HCT116 (cell line): Measurements from ENCODE around the gene SLC25A29. TPM values are rescaled to one million over a fixed set of nuclear protein-coding genes. Genes with fewer than 3 reads are reported as not detected.

Source experiments
- ATAC-seq: fragments of 200-7000 bp; cut with Tn5 transposase; 2 replicates; pipeline ENCODE4 v1.9.1; 2020; ENCODE audit warnings: mild to moderate bottlenecking, moderate library complexity
- BruUV-seq: library from RNA; stranded (reverse); fragments of 400-500 nt; replicated peaks from 2 replicates; lab custom pipeline; 2021; lab: Mats Ljungman, UMichigan
- CTCF ChIA-PET: fragments of 300-600 bp; sonication (Branson Sonifier 250); formaldehyde crosslinking; loops from one replicate; lab custom pipeline; 2021; ENCODE audit warnings: antibody characterized with exemption; lab: Charles Lee
- POLR2A ChIA-PET: fragments of 300-600, 350-600 bp; sonication (Branson Sonifier 250); formaldehyde crosslinking; loops from one replicate; lab custom pipeline; 2021; ENCODE audit warnings: antibody characterized with exemption; lab: Charles Lee
- RAD21 ChIA-PET, 2 experiments: fragments of 300-600 bp; sonication (Branson Sonifier 250); formaldehyde crosslinking; loops; one replicate each; lab custom pipeline; 2023; ENCODE audit warnings: low total read pairs in 2 of 2; ENCODE audit not compliant: uncharacterized antibody in 2 of 2, unreplicated experiment in 2 of 2, low non-redundant PET in 1 of 2; lab: Charles Lee
- DNase-seq: peaks from one replicate; pipeline ENCODE4 v3.0.0-alpha.2; 2010; ENCODE audit warnings: low read depth, low spot score
- H2AFZ ChIP-seq: fragments of 200-600 bp; shearing (Covaris generic), sonication (generic); 2 replicates; pipeline ENCODE4 v1.6.1; 2017; ENCODE audit warnings: low read depth, mixed run types, mixed read lengths, antibody characterized with exemption, low read length; ENCODE audit not compliant: poor library complexity, severe bottlenecking
- H3K27ac ChIP-seq: 2 replicates; pipeline ENCODE4 v1.5.1; 2012; ENCODE audit warnings: low read depth, low read length
- H3K27me3 ChIP-seq: fragments of 200-600 bp; sonication (generic); 2 replicates; pipeline ENCODE4 v1.6.1; 2016; ENCODE audit warnings: mixed run types, low read length, mixed read lengths; ENCODE audit not compliant: insufficient read depth
- H3K36me3 ChIP-seq, 2 experiments: fragments of 200-500 bp in 1 of 2; fragments of 200-600 bp in 1 of 2; sonication (Bioruptor generic) in 1 of 2; sonication (generic) in 1 of 2; 2 replicates each; pipeline versions ENCODE4 v1.5.1 to v1.6.1; 2014 to 2016; ENCODE audit warnings: low read length in 2 of 2, inconsistent platforms in 1 of 2, mixed read lengths in 1 of 2, mixed run types in 1 of 2; ENCODE audit not compliant: insufficient read depth in 2 of 2, control insufficient read depth in 1 of 2
- H3K4me1 ChIP-seq, 2 experiments: fragments of 200-600 bp in 1 of 2; sonication (generic) in 1 of 2; 2 replicates each; pipeline versions ENCODE4 v1.5.1 to v1.6.1; 2012 to 2017; ENCODE audit warnings: low read length in 2 of 2, inconsistent platforms in 1 of 2, mild to moderate bottlenecking in 1 of 2, mixed read lengths in 1 of 2, mixed run types in 1 of 2, moderate library complexity in 1 of 2; ENCODE audit not compliant: insufficient read depth in 2 of 2, control insufficient read depth in 1 of 2
- H3K4me2 ChIP-seq: fragments of 200-600 bp; sonication (generic); 2 replicates; pipeline ENCODE4 v1.6.1; 2017; ENCODE audit warnings: mixed run types, low read length, mixed read lengths
- H3K4me3 ChIP-seq, 2 experiments: fragments of 200-600 bp in 1 of 2; sonication (generic) in 1 of 2; replicated peaks in 1 of 2; 2 replicates each; pipeline ENCODE4 v1.5.1; 2011 to 2016; ENCODE audit warnings: low read length in 2 of 2, control low read depth in 1 of 2, low read depth in 1 of 2, mild to moderate bottlenecking in 1 of 2, mixed read lengths in 1 of 2, mixed run types in 1 of 2
- H3K79me2 ChIP-seq: fragments of 200-600 bp; sonication (generic); 2 replicates; pipeline ENCODE4 v1.6.1; 2017; ENCODE audit warnings: mild to moderate bottlenecking, mixed run types, low read length, moderate library complexity, mixed read lengths; ENCODE audit not compliant: insufficient read depth
- H3K9ac ChIP-seq: fragments of 200-600 bp; sonication (generic); 2 replicates; pipeline ENCODE4 v1.6.1; 2016; ENCODE audit warnings: low read length, mixed read lengths
- H3K9me2 ChIP-seq: fragments of 200-600 bp; sonication (generic), shearing (Covaris generic); 2 replicates; pipeline ENCODE4 v1.6.1; 2017; ENCODE audit warnings: mixed run types, mild to moderate bottlenecking, moderate library complexity; ENCODE audit not compliant: insufficient read depth
- H3K9me3 ChIP-seq, 2 experiments: fragments of 200-500 bp in 1 of 2; fragments of 200-600 bp in 1 of 2; sonication (Bioruptor generic) in 1 of 2; sonication (generic) in 1 of 2; 2 replicates each; pipeline ENCODE4 v1.6.1; 2014 to 2017; ENCODE audit warnings: low read length in 2 of 2, mixed read lengths in 2 of 2, inconsistent platforms in 1 of 2, low read depth in 1 of 2, mild to moderate bottlenecking in 1 of 2, mixed run types in 1 of 2, moderate library complexity in 1 of 2; ENCODE audit not compliant: control insufficient read depth in 1 of 2, insufficient read depth in 1 of 2
- H4K20me1 ChIP-seq: fragments of 200-600 bp; sonication (generic), shearing (Covaris generic); 2 replicates; pipeline ENCODE4 v1.6.1; 2017; ENCODE audit warnings: mixed run types, mild to moderate bottlenecking, moderate library complexity; ENCODE audit not compliant: insufficient read depth
- CBX3 ChIP-seq: IDR thresholded peaks from 2 replicates; pipeline ENCODE4 v1.6.1; 2012; ENCODE audit warnings: low read depth
- EGR1 ChIP-seq: IDR thresholded peaks from 2 replicates; pipeline ENCODE4 v1.6.1; 2012; ENCODE audit warnings: low read depth
- ELF1 ChIP-seq: IDR thresholded peaks from 2 replicates; pipeline ENCODE4 v1.6.1; 2012; ENCODE audit warnings: low read depth, borderline replicate concordance
- EZH2 ChIP-seq: fragments of 200-600 bp; sonication (generic); IDR thresholded peaks from 2 replicates; pipeline ENCODE4 v1.6.1; 2017; ENCODE audit warnings: antibody characterized with exemption, mixed run types
- EZH2phosphoT487 ChIP-seq: fragments of 200-600 bp; IDR thresholded peaks from 2 replicates; pipeline ENCODE4 v1.6.1; 2018; ENCODE audit warnings: antibody characterized with exemption, borderline replicate concordance
- POLR2A ChIP-seq: IDR thresholded peaks from 2 replicates; pipeline ENCODE4 v1.7.0; 2011; ENCODE audit warnings: borderline replicate concordance; ENCODE audit not compliant: insufficient read depth, insufficient read length; ENCODE audit errors: extremely low read depth
- RAD21 ChIP-seq: IDR thresholded peaks from 2 replicates; pipeline ENCODE4 v1.6.1; 2012; ENCODE audit warnings: low read depth, mild to moderate bottlenecking
- SP1 ChIP-seq: IDR thresholded peaks from 2 replicates; pipeline ENCODE4 v1.6.1; 2012; ENCODE audit warnings: low read depth
- SRF ChIP-seq: IDR thresholded peaks from 2 replicates; pipeline ENCODE4 v1.6.1; 2012; ENCODE audit warnings: low read depth
- TCF7L2 ChIP-seq: IDR thresholded peaks from 2 replicates; pipeline ENCODE4 v1.7.0; 2011; ENCODE audit warnings: borderline replicate concordance, inconsistent platforms; ENCODE audit not compliant: insufficient read depth, insufficient read length; ENCODE audit errors: extremely low read depth
- YY1 ChIP-seq: IDR thresholded peaks from 2 replicates; pipeline ENCODE4 v1.6.1; 2011; ENCODE audit warnings: low read length, low read depth, moderate library complexity, mild to moderate bottlenecking; ENCODE audit not compliant: insufficient replicate concordance; ENCODE audit errors: extremely low read depth
- ZNF274 ChIP-seq: fragments of 200-500 bp; sonication (Bioruptor generic); IDR thresholded peaks from 2 replicates; pipeline ENCODE4 v1.6.1; 2014; ENCODE audit warnings: mild to moderate bottlenecking, low read depth, low read length, inconsistent platforms
- intact Hi-C: fragments of 100-400 bp; cut with micrococcal nuclease; formaldehyde crosslinking; loops from 2 replicates; pipeline ENCODE4 v1.10.0; 2022
- total RNA-seq: library from RNA; stranded (reverse); gene quantifications from one replicate; pipeline ENCODE4 v1.2.1, GENCODE V29; 2021; ENCODE audit not compliant: unreplicated experiment
- TF ChIP-seq, protein P1 (sequence below): IDR thresholded peaks from 2 replicates; pipeline ENCODE4 v1.6.1; 2012; ENCODE audit warnings: low read depth
- TF ChIP-seq, protein P2 (sequence below): IDR thresholded peaks from 2 replicates; pipeline ENCODE4 v1.6.1; 2011; ENCODE audit warnings: mild to moderate bottlenecking, low read length, moderate library complexity; ENCODE audit not compliant: insufficient replicate concordance; ENCODE audit errors: extremely low read depth
- TF ChIP-seq, protein P3 (sequence below): IDR thresholded peaks from 2 replicates; pipeline ENCODE4 v1.6.1; 2012

Gene SLC25A29
- total RNA-seq, 1 experiment from 2014 or later, result 38.7 TPM

- ChIA-PET RAD21 (no interaction called here), CTCF (no interaction called here), POLR2A (no interaction called here)
- Histone ChIP-seq H2AFZ (no peak overlapping the region), H3K9ac (no peak overlapping the region), H3K9me2 (no peaks in the 10 kb centered on the region), H3K9me3 (no peaks in the 10 kb centered on the region), H3K27ac (no peak overlapping the region), H3K79me2 (no peaks in the 10 kb centered on the region), H3K36me3 (peaks cover 0 to 3% of the 10 kb centered on the region in 2 experiments; a peak in 1 of 4 replicates), H3K27me3 (no peaks in the 10 kb centered on the region), H3K4me2 (no peak overlapping the region), H4K20me1 (no peaks in the 10 kb centered on the region), H3K4me1 (no peaks in the 10 kb centered on the region), H3K4me3 (no peak overlapping the region)
- TF ChIP-seq RAD21 (no peak), POLR2A (no peak), EZH2phosphoT487 (no peak), CBX3 (no peak), EGR1 (no peak), SP1 (no peak), SRF (no peak)
- intact Hi-C loops, result no loop called here
- no TSS peak for BruUV-seq
- no peak for DNase-seq
- ATAC-seq, result no peak
Measured at GRCh38 chr14:100292776-100293461, 13.3 kb downstream of the SLC25A29 start.

DNA sequence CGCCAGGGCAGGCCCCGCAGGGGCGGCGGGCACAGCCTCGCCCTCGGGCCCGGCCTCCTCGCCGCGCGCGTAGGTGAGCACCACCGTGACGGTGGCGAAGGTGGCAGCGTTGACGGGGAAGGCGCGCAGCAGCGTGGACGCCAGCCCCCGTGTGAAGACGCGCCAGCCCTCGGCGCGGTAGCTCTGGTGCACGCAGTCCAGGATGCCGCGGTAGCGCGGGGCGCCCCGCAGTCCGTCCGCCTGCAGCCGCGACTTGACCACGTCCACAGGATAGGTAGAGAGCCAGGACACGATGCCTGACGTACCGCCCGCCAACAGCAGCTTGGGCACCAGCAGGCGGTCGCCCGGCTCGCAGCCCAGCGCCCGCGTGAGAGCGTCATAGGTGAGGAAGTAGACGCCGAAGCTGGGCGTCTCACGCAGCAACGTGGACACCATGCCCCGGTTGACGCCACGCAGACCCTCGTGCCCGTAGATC lies 13.9 kb downstream of the SLC25A29 start:
- no peaks in the 10 kb centered on the region for H3K79me2 ChIP-seq
- ChIA-PET CTCF (no interaction called here), RAD21 (no interaction called here), POLR2A (no interaction called here)
- no peak overlapping the region for H3K27ac ChIP-seq
- H3K4me1 ChIP-seq, result no peaks in the 10 kb centered on the region
- no peak for ATAC-seq
- no peak overlapping the region for H3K4me3 ChIP-seq
- peaks cover 0 to 3% of the 10 kb centered on the region in 2 experiments; a peak in 1 of 4 replicates for H3K36me3 ChIP-seq
- no TSS peak for BruUV-seq
- DNase-seq, result no peak
- no peak overlapping the region for H3K9ac ChIP-seq
- intact Hi-C loops, result no loop called here
- no peak overlapping the region for H2AFZ ChIP-seq
- no peaks in the 10 kb centered on the region for H3K27me3 ChIP-seq
- H3K9me3 ChIP-seq, result no peaks in the 10 kb centered on the region
- no peaks in the 10 kb centered on the region for H3K9me2 ChIP-seq
- no peak overlapping the region for H3K4me2 ChIP-seq
- H4K20me1 ChIP-seq, result no peaks in the 10 kb centered on the region
- TF ChIP-seq CBX3 (no peak), EZH2 (no peak), ELF1 (no peak), ZNF274 (no peak), YY1 (no peak), POLR2A (no peak), TCF7L2 (no peak)
- TF ChIP-seq, protein P1, sequence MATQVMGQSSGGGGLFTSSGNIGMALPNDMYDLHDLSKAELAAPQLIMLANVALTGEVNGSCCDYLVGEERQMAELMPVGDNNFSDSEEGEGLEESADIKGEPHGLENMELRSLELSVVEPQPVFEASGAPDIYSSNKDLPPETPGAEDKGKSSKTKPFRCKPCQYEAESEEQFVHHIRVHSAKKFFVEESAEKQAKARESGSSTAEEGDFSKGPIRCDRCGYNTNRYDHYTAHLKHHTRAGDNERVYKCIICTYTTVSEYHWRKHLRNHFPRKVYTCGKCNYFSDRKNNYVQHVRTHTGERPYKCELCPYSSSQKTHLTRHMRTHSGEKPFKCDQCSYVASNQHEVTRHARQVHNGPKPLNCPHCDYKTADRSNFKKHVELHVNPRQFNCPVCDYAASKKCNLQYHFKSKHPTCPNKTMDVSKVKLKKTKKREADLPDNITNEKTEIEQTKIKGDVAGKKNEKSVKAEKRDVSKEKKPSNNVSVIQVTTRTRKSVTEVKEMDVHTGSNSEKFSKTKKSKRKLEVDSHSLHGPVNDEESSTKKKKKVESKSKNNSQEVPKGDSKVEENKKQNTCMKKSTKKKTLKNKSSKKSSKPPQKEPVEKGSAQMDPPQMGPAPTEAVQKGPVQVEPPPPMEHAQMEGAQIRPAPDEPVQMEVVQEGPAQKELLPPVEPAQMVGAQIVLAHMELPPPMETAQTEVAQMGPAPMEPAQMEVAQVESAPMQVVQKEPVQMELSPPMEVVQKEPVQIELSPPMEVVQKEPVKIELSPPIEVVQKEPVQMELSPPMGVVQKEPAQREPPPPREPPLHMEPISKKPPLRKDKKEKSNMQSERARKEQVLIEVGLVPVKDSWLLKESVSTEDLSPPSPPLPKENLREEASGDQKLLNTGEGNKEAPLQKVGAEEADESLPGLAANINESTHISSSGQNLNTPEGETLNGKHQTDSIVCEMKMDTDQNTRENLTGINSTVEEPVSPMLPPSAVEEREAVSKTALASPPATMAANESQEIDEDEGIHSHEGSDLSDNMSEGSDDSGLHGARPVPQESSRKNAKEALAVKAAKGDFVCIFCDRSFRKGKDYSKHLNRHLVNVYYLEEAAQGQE, result no peak
- TF ChIP-seq, protein P2, sequence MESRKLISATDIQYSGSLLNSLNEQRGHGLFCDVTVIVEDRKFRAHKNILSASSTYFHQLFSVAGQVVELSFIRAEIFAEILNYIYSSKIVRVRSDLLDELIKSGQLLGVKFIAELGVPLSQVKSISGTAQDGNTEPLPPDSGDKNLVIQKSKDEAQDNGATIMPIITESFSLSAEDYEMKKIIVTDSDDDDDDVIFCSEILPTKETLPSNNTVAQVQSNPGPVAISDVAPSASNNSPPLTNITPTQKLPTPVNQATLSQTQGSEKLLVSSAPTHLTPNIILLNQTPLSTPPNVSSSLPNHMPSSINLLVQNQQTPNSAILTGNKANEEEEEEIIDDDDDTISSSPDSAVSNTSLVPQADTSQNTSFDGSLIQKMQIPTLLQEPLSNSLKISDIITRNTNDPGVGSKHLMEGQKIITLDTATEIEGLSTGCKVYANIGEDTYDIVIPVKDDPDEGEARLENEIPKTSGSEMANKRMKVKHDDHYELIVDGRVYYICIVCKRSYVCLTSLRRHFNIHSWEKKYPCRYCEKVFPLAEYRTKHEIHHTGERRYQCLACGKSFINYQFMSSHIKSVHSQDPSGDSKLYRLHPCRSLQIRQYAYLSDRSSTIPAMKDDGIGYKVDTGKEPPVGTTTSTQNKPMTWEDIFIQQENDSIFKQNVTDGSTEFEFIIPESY, result no peak
- TF ChIP-seq, protein P3, sequence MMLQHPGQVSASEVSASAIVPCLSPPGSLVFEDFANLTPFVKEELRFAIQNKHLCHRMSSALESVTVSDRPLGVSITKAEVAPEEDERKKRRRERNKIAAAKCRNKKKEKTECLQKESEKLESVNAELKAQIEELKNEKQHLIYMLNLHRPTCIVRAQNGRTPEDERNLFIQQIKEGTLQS, result no peak
